HG03442 (cell line): ENCODE data around the gene ABCA10.

Source experiments
- ATAC-seq: cut with Tn5 transposase; IDR thresholded peaks from one replicate; pipeline ENCODE4 v1.9.1; 2021; ENCODE audit warnings: mild to moderate bottlenecking, moderate library complexity; ENCODE audit not compliant: unreplicated experiment

The ABCA10 gene

GRCh38 chr17:69105907-69106730 is 122.5 kb downstream of the ABCA10 start:
- ATAC-seq = no peak

- no peak for ATAC-seq
These were observed 124.9 kb downstream of the ABCA10 start for GRCh38 chr17:69103557-69104233.

GRCh38 chr17:69098625-69099024 is 130.0 kb downstream of the ABCA10 start:
- ATAC-seq = no peak
